Mesangial cell (primary cell): ENCODE measurements around the gene ARL6IP6. TPM values are rescaled to one million over a fixed set of nuclear protein-coding genes. Genes with fewer than 3 reads are reported as not detected.

ENCODE experiments used
- total RNA-seq: library from RNA; depleted of rRNA; stranded (reverse); fragments of >200 nt; gene quantifications from 2 replicates; pipeline ENCODE4 v1.2.3, GENCODE V29; 2015

ARL6IP6 gene
- 15.5 and 43.5 TPM in 2 replicates for total RNA-seq

GRCh38 chr2:152718076-152718908, at the start of gene ARL6IP6:
ARL6IP6 (plus strand) TSS chr2:152718620; CDS start chr2:152718625, 5 bp downstream.

DNA sequence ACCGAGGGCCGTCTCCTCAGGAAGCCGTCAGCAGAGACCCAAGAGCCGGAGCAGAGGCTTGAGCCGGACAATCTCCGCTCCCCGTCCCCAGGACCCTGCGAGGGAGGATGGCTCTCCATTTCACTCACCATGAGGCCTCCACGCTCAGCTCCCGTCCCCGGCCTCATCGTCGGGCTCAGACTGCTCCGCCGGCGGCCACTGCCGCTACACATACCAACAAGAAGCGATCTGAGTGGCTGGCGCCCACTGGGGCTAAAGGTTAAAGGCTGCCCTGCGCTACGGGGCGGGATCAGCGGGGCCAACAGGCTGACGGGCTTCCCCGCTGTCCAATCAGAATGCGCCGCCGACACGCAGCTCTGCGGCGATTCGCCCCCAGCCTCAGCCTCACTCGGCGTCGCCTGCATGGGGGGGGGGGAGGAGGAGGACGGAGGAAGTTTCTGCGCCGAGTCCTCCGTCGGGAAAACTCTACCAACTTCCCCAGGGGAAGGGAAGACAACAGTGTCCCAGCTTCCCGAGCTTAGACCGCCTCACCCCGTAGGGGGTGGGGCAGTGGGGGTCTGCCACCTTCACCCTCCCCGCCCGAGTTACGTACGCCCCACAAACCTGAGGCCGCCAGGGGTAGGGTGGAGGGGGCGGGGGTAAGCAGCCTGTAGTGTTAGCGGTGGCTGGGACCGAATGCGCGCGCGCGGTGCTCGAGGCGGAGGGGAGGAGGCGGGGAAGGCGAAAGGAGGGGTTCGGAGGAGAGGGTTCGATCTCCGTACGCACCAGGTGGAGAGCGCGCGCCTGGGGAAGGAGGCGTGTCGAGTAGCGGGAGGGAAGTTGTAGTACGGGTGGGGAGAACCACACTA, 968 bp upstream of the ARL6IP6 start, which contains the start of gene PRPF40A:
PRPF40A (minus strand) TSS at position 234 of the 848 bp plus-strand sequence; CDS start at position 212, 22 bp downstream.

Other genes with a start within 250 kb of the ARL6IP6 start
- 71.7 and 77.7 TPM in 2 replicates for gene PRPF40A, start 1.2 kb upstream of the ARL6IP6 start, total RNA-seq